ENCODE data around the gene STK10. TPM values are rescaled to one million over a fixed set of nuclear protein-coding genes. Genes with fewer than 3 reads are reported as not detected.

Gene STK10
- total RNA-seq, 2 donors from 2014 or later, result 14.3 to 17.9 TPM

GRCh38 chr5:172183881-172184280 lies 4.1 kb downstream of the STK10 start:
- Mint-ChIP-seq H3K4me3 (no peak overlapping the region), H3K9me3 (no peaks in the 10 kb centered on the region), H3K27me3 (ENCODE audit: insufficient read depth) (peaks cover 9% of the 10 kb centered on the region), H3K4me1 (peaks cover 12% of the 10 kb centered on the region), H3K27ac (no peak overlapping the region), H3K36me3 (ENCODE audit: low read depth) (peaks cover 8% of the 10 kb centered on the region)
- Histone ChIP-seq H3K9ac (ENCODE audit: extremely low read depth, low read length, poor library complexity, severe bottlenecking) (no peak overlapping the region), H3K27ac (ENCODE audit: low read depth, low read length) (no peak overlapping the region), H3K9me3 (ENCODE audit: control insufficient read depth, low read length) (peaks cover 5% of the 10 kb centered on the region), H3K4me1 (ENCODE audit: control insufficient read depth, insufficient read depth, low read length) (peaks cover 7% of the 10 kb centered on the region), H3K36me3 (ENCODE audit: control insufficient read depth, insufficient read depth, low read length) (no peaks in the 10 kb centered on the region), H3K4me3 (ENCODE audit: low read length) (no peak overlapping the region), H3K27me3 (ENCODE audit: control insufficient read depth, insufficient read depth, low read length, poor library complexity, severe bottlenecking) (no peaks in the 10 kb centered on the region)
- TF ChIP-seq, protein P1, sequence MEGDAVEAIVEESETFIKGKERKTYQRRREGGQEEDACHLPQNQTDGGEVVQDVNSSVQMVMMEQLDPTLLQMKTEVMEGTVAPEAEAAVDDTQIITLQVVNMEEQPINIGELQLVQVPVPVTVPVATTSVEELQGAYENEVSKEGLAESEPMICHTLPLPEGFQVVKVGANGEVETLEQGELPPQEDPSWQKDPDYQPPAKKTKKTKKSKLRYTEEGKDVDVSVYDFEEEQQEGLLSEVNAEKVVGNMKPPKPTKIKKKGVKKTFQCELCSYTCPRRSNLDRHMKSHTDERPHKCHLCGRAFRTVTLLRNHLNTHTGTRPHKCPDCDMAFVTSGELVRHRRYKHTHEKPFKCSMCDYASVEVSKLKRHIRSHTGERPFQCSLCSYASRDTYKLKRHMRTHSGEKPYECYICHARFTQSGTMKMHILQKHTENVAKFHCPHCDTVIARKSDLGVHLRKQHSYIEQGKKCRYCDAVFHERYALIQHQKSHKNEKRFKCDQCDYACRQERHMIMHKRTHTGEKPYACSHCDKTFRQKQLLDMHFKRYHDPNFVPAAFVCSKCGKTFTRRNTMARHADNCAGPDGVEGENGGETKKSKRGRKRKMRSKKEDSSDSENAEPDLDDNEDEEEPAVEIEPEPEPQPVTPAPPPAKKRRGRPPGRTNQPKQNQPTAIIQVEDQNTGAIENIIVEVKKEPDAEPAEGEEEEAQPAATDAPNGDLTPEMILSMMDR (conservative IDR thresholded peaks at IDR 0.05), result no peak
- WGBS, 2 experiments (ENCODE audit: insufficient coverage in 1 of 2, insufficient read length in 1 of 2), result 90 to 96% methylated on average over 3 to 4 of the region's 4 CpGs
- DNase-seq, result no peak

GRCh38 chr5:172182291-172182690 lies 5.7 kb downstream of the STK10 start:
- H3K27me3 ChIP-seq (ENCODE audit: control insufficient read depth, insufficient read depth, low read length, poor library complexity, severe bottlenecking), result no peaks in the 10 kb centered on the region
- 84 to 93% methylated on average over 4 to 6 of the region's 6 CpGs for WGBS, 2 experiments (ENCODE audit: insufficient coverage in 1 of 2, insufficient read length in 1 of 2)
- peaks cover 8% of the 10 kb centered on the region for H3K27me3 Mint-ChIP-seq (ENCODE audit: insufficient read depth)
- no peak overlapping the region for H3K27ac ChIP-seq (ENCODE audit: low read depth, low read length)
- H3K9me3 ChIP-seq (ENCODE audit: control insufficient read depth, low read length), result peaks cover 5% of the 10 kb centered on the region
- no peak overlapping the region for H3K4me3 ChIP-seq (ENCODE audit: low read length)
- H3K4me1 Mint-ChIP-seq, result peaks cover 18% of the 10 kb centered on the region
- H3K36me3 ChIP-seq (ENCODE audit: control insufficient read depth, insufficient read depth, low read length), result no peaks in the 10 kb centered on the region
- H3K9me3 Mint-ChIP-seq, result no peaks in the 10 kb centered on the region
- peaks cover 7% of the 10 kb centered on the region for H3K4me1 ChIP-seq (ENCODE audit: control insufficient read depth, insufficient read depth, low read length)
- H3K4me3 Mint-ChIP-seq, result no peak overlapping the region
- TF ChIP-seq, protein P1 (conservative IDR thresholded peaks at IDR 0.05), result no peak
- no peak overlapping the region for H3K27ac Mint-ChIP-seq
- no peak overlapping the region for H3K9ac ChIP-seq (ENCODE audit: extremely low read depth, low read length, poor library complexity, severe bottlenecking)
- peaks cover 8% of the 10 kb centered on the region for H3K36me3 Mint-ChIP-seq (ENCODE audit: low read depth)
- DNase-seq, result no peak

DNA sequence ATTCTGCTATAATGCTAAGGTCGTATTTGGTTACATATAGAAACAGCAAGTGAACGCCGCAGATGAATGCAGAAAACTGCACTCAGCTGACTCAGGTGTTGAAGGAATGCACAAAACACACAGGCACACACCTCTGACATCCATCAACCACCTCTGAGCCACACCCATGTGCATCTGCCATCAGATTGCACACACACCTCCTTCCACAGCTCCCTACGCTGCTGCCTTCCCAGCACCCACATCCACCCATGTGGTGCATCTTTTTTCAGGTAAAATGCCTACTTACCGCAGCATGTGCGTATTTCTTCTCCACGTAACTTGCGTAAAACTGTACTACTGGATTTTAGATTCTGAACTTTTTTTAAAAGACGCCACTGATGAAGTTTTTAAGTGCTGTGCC lies 7.1 kb downstream of the STK10 start:
- no peak for DNase-seq
- Histone ChIP-seq H3K9me3 (ENCODE audit: control insufficient read depth, low read length) (peaks cover 5% of the 10 kb centered on the region), H3K27ac (ENCODE audit: low read depth, low read length) (no peak overlapping the region), H3K27me3 (ENCODE audit: control insufficient read depth, insufficient read depth, low read length, poor library complexity, severe bottlenecking) (no peaks in the 10 kb centered on the region), H3K36me3 (ENCODE audit: control insufficient read depth, insufficient read depth, low read length) (no peaks in the 10 kb centered on the region), H3K4me3 (ENCODE audit: low read length) (no peak overlapping the region), H3K9ac (ENCODE audit: extremely low read depth, low read length, poor library complexity, severe bottlenecking) (no peak overlapping the region), H3K4me1 (ENCODE audit: control insufficient read depth, insufficient read depth, low read length) (peaks cover 7% of the 10 kb centered on the region)
- H3K36me3 Mint-ChIP-seq (ENCODE audit: low read depth), result peaks cover 8% of the 10 kb centered on the region
- no peak overlapping the region for H3K27ac Mint-ChIP-seq
- peaks cover 9% of the 10 kb centered on the region for H3K4me1 Mint-ChIP-seq
- TF ChIP-seq, protein P1 (conservative IDR thresholded peaks at IDR 0.05), result no peak
- H3K27me3 Mint-ChIP-seq (ENCODE audit: insufficient read depth), result no peaks in the 10 kb centered on the region
- H3K4me3 Mint-ChIP-seq, result no peak overlapping the region
- 95 to 96% methylated on average over 6 to 9 of the region's 9 CpGs for WGBS, 2 experiments (ENCODE audit: insufficient coverage in 1 of 2, insufficient read length in 1 of 2)
- H3K9me3 Mint-ChIP-seq, result no peaks in the 10 kb centered on the region
